Peyer's patch (tissue), 4 donors: ENCODE results near the gene SEC22A.

Experiments used
- POLR2A ChIP-seq, 2 donors: fragments of 450-650 bp; IDR thresholded peaks; one replicate each; pipeline ENCODE4 v1.5.1; 2017; ENCODE audit warnings: antibody characterized with exemption in 2 of 2, mild to moderate bottlenecking in 2 of 2, moderate library complexity in 2 of 2
- TF ChIP-seq, protein P1 (sequence below), 6 experiments: fragments of 450-650 bp in 4 of 6; fragments of 200-600 bp in 2 of 6; sonication (generic) in 1 of 6; IDR thresholded peaks; one replicate each; pipeline ENCODE4 v1.5.1; 2017 to 2019; ENCODE audit warnings: antibody characterized with exemption in 6 of 6, mild to moderate bottlenecking in 3 of 6, moderate library complexity in 1 of 6

DNA sequence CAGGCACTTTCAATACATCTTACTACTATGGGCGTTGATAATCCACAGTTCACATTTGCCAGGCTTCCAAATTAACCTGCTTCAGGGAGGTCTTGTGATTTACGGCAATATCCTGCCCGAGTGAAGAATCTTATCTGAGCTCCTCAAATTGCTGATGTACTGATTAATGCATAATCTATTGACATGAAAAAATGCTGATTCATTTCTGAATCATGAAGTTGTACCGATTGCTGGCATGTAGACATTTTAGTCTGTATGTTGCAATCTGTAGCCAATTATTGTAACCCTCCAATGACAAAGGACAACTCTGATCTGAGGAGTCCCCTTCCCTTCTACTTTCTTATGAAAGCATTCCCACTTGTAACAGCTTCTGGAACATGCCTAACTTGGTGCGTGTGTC, 97.2 kb downstream of the SEC22A start:
- TF ChIP-seq, protein P1, sequence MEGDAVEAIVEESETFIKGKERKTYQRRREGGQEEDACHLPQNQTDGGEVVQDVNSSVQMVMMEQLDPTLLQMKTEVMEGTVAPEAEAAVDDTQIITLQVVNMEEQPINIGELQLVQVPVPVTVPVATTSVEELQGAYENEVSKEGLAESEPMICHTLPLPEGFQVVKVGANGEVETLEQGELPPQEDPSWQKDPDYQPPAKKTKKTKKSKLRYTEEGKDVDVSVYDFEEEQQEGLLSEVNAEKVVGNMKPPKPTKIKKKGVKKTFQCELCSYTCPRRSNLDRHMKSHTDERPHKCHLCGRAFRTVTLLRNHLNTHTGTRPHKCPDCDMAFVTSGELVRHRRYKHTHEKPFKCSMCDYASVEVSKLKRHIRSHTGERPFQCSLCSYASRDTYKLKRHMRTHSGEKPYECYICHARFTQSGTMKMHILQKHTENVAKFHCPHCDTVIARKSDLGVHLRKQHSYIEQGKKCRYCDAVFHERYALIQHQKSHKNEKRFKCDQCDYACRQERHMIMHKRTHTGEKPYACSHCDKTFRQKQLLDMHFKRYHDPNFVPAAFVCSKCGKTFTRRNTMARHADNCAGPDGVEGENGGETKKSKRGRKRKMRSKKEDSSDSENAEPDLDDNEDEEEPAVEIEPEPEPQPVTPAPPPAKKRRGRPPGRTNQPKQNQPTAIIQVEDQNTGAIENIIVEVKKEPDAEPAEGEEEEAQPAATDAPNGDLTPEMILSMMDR (IDR thresholded peaks at IDR 0.05), result no peak
- no peak for TF ChIP-seq POLR2A (IDR thresholded peaks at IDR 0.05)
